ENCODE results near the gene SPDYC.

GRCh38 chr11:65217441-65218423 is 47.7 kb downstream of the SPDYC start:
- TF ChIP-seq CTCF (IDR thresholded peaks at IDR 0.05) (no peak), POLR2A (IDR thresholded peaks at IDR 0.05) (no peak)

All from testis (tissue), 2 donors.